Endodermal cell (in vitro differentiated cells): Measurements from ENCODE around the gene CCDC69. TPM values are rescaled to one million over a fixed set of nuclear protein-coding genes. Genes with fewer than 3 reads are reported as not detected.

ENCODE experiments used
- DNase-seq: peaks from one replicate; pipeline ENCODE4 v3.0.0-alpha.2; 2017
- H3K27ac ChIP-seq: 2 replicates; pipeline ENCODE4 v1.5.1; 2013; ENCODE audit warnings: mild to moderate bottlenecking, low read depth, low read length, moderate library complexity
- H3K27me3 ChIP-seq: 2 replicates; pipeline ENCODE4 v1.6.1; 2013; ENCODE audit warnings: mild to moderate bottlenecking, low read length, moderate library complexity; ENCODE audit not compliant: insufficient read depth, control insufficient read depth, poor library complexity, severe bottlenecking
- H3K36me3 ChIP-seq: 2 replicates; pipeline ENCODE4 v1.7.0; 2013; ENCODE audit warnings: mild to moderate bottlenecking, low read length, moderate library complexity; ENCODE audit not compliant: control insufficient read depth, insufficient read depth
- H3K4me1 ChIP-seq: one replicate; pipeline ENCODE4 v1.7.0; 2013; ENCODE audit warnings: low read length; ENCODE audit not compliant: control insufficient read depth, insufficient read depth
- H3K4me3 ChIP-seq: 2 replicates; pipeline ENCODE4 v1.5.1; 2013; ENCODE audit warnings: mild to moderate bottlenecking, low read length, moderate library complexity
- H3K9ac ChIP-seq: 2 replicates; pipeline ENCODE4 v1.6.1; 2013; ENCODE audit warnings: mild to moderate bottlenecking, low read length, moderate library complexity; ENCODE audit not compliant: poor library complexity, severe bottlenecking; ENCODE audit errors: extremely low read depth
- H3K9me3 ChIP-seq: 2 replicates; pipeline ENCODE4 v1.6.1; 2013; ENCODE audit warnings: mild to moderate bottlenecking, low read length, moderate library complexity; ENCODE audit not compliant: control insufficient read depth
- H3K27ac Mint-ChIP-seq: 2 replicates; pipeline ENCODE4 v1.8.0; 2020; ENCODE audit warnings: mixed read lengths
- H3K27me3 Mint-ChIP-seq: 2 replicates; pipeline ENCODE4 v1.8.0; 2021; ENCODE audit warnings: mild to moderate bottlenecking, mixed read lengths; ENCODE audit not compliant: insufficient read depth
- H3K36me3 Mint-ChIP-seq: 2 replicates; pipeline ENCODE4 v1.8.0; 2020; ENCODE audit warnings: low read depth, mixed read lengths
- H3K4me1 Mint-ChIP-seq: 2 replicates; pipeline ENCODE4 v1.8.0; 2020; ENCODE audit warnings: mixed read lengths
- H3K4me3 Mint-ChIP-seq: 2 replicates; pipeline ENCODE4 v1.8.0; 2020; ENCODE audit warnings: mild to moderate bottlenecking, moderate library complexity, mixed read lengths
- H3K9me3 Mint-ChIP-seq: 2 replicates; pipeline ENCODE4 v1.8.0; 2020; ENCODE audit warnings: mild to moderate bottlenecking, mixed read lengths
- WGBS, 2 experiments: methylation state at CpG; one replicate each; pipeline versions ENCODE4 v1.1.5 to v1.1.7; 2013; ENCODE audit warnings: missing lambda C conversion rate in 2 of 2, mixed read lengths in 1 of 2; ENCODE audit not compliant: insufficient coverage in 1 of 2, insufficient read length in 1 of 2; 5-methylcytosine and 5-hydroxymethylcytosine counted together
- total RNA-seq, 2 donors: library from RNA; stranded (reverse); fragmentation: NEBNext Ultra II Directional in 1 of 2; extraction: Animal tissue kit (Norgen Biotek cat#: 25700) in 1 of 2; gene quantifications; 2 replicates in 1 of 2; 3 replicates in 1 of 2; pipeline ENCODE4 v1.2.1, GENCODE V29; 2021
- TF ChIP-seq, protein P1 (sequence below): fragments of 200-600 bp; sonication (generic); conservative IDR thresholded peaks from 2 replicates; pipeline ENCODE4 v1.5.0; 2021; ENCODE audit warnings: antibody characterized with exemption, mild to moderate bottlenecking

The CCDC69 gene
- total RNA-seq, 2 donors from 2014 or later: 4.4 to 6.4 TPM

DNA sequence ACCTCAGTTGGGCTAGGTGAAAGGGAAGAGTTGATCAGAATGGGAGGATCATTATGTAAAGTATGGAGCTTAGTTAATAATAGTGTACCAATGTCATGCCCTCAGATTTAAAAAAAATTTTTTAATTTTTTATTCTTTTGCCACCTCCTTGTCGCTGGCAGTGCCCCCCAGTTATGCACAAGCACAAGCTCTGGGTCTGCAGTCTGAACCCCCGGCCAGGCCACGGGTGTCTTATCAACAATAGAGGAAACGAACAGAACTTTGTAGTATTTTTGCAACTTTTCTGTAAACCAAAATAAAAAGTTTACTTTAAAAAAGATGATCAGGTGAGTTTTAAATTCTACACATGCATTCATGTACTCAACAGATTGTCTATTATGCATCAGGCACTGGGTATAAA lies 27.7 kb upstream of the CCDC69 start:
- H3K36me3 Mint-ChIP-seq: no peaks in the 10 kb centered on the region
- Histone ChIP-seq H3K4me1 (no peaks in the 10 kb centered on the region), H3K27ac (no peak overlapping the region), H3K9me3 (no peaks in the 10 kb centered on the region), H3K4me3 (peak overlapping the region; percentile 83), H3K27me3 (no peaks in the 10 kb centered on the region), H3K36me3 (no peaks in the 10 kb centered on the region), H3K9ac (no peak overlapping the region)
- DNase-seq: no peak
- peaks cover 32% of the 10 kb centered on the region for H3K4me1 Mint-ChIP-seq
- no peaks in the 10 kb centered on the region for H3K27me3 Mint-ChIP-seq
- TF ChIP-seq, protein P1, sequence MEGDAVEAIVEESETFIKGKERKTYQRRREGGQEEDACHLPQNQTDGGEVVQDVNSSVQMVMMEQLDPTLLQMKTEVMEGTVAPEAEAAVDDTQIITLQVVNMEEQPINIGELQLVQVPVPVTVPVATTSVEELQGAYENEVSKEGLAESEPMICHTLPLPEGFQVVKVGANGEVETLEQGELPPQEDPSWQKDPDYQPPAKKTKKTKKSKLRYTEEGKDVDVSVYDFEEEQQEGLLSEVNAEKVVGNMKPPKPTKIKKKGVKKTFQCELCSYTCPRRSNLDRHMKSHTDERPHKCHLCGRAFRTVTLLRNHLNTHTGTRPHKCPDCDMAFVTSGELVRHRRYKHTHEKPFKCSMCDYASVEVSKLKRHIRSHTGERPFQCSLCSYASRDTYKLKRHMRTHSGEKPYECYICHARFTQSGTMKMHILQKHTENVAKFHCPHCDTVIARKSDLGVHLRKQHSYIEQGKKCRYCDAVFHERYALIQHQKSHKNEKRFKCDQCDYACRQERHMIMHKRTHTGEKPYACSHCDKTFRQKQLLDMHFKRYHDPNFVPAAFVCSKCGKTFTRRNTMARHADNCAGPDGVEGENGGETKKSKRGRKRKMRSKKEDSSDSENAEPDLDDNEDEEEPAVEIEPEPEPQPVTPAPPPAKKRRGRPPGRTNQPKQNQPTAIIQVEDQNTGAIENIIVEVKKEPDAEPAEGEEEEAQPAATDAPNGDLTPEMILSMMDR: no peak
- no peaks in the 10 kb centered on the region for H3K9me3 Mint-ChIP-seq
- no peak overlapping the region for H3K27ac Mint-ChIP-seq
- peak overlapping the region; percentile 87 for H3K4me3 Mint-ChIP-seq
- WGBS, 2 experiments: 92 to 100% methylated on average over 3 to 4 of the region's 4 CpGs

DNA sequence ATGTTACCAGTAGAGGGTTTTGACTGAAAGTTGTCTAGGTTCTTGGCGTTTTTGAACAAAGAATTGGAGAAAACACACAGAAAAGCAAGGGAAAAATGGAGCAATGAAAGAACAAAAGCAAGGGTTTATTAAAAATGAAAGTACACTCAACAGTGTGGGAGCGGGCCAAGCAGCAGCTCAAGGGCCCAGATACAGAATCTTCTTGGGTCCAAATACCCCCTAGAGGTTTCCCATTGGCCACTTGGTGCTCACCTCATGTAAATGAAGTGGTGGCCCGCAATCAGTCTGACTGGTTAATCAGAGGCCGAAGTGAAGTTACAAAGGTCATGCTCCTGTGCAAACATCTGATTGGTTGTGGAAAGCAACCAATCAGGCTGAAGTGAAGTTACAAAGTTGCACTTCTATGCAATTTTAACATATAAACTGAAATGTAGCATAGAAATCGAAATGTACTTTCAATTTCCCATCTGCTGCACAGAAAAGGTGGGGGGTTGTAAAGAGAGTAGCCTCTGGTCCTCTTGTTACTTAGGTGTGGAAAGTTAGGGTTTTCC lies 27.2 kb upstream of the CCDC69 start:
- Mint-ChIP-seq H3K4me3 (no peak overlapping the region), H3K9me3 (no peaks in the 10 kb centered on the region), H3K27ac (no peak overlapping the region), H3K36me3 (no peaks in the 10 kb centered on the region), H3K4me1 (peaks cover 36% of the 10 kb centered on the region), H3K27me3 (no peaks in the 10 kb centered on the region)
- Histone ChIP-seq H3K4me1 (no peaks in the 10 kb centered on the region), H3K36me3 (no peaks in the 10 kb centered on the region), H3K4me3 (no peak overlapping the region), H3K27me3 (no peaks in the 10 kb centered on the region), H3K9me3 (no peaks in the 10 kb centered on the region), H3K27ac (no peak overlapping the region), H3K9ac (no peak overlapping the region)
- 91 to 97% methylated on average over 5 of the region's 5 CpGs for WGBS, 2 experiments
- no peak for DNase-seq
- TF ChIP-seq, protein P1: no peak

DNA sequence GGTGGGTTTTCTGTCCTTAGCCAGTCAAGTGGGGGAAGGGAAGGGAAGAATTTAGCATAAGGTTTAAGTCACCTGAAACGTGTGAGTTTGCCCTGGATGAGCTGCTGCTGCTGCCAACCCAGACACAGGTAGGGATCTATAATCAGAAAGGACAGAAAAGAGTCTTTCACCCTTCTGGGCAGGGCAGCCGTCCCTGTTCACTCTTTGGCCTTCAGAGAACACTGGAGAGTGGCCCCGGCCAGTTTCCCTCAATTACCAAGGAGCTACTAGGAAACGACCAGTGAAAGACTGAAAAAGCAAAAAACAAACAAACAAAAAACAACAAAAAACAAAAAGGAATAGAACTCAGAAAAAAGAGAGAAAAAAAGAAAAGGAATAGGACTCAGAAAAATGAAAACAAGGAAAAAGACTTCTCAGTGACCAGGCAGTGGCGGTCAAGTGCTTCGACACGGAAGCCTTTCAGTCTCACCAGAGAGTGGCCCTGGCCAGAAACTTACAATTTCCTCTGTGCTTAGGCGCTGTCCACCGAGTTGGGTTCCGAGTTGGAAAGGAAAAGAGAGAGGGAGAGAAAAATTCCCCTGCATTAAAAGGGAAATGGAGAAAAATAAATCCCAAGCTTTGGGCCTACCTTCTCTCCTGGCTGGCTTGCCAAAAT lies 26.6 kb upstream of the CCDC69 start:
- Histone ChIP-seq H3K9me3 (no peaks in the 10 kb centered on the region), H3K9ac (no peak overlapping the region), H3K4me1 (no peaks in the 10 kb centered on the region), H3K36me3 (no peaks in the 10 kb centered on the region), H3K27ac (no peak overlapping the region), H3K4me3 (no peak overlapping the region), H3K27me3 (no peaks in the 10 kb centered on the region)
- no peak overlapping the region for H3K27ac Mint-ChIP-seq
- peak; percentile 60 for DNase-seq
- TF ChIP-seq, protein P1: peak; percentile 28
- H3K27me3 Mint-ChIP-seq: peaks cover 1% of the 10 kb centered on the region
- H3K9me3 Mint-ChIP-seq: no peaks in the 10 kb centered on the region
- H3K36me3 Mint-ChIP-seq: no peaks in the 10 kb centered on the region
- peaks cover 36% of the 10 kb centered on the region for H3K4me1 Mint-ChIP-seq
- WGBS, 2 experiments: 81 to 84% methylated on average over 7 to 9 of the region's 10 CpGs
- H3K4me3 Mint-ChIP-seq: no peak overlapping the region
